HG03060 (cell line): ENCODE measurements around the gene LRFN3.
"Not testable (repeated sequence)": the region's sequence is repeated elsewhere in the genome, so short reads cannot be mapped to it uniquely, and the experiment has no call there.

ENCODE experiments used
- ATAC-seq: cut with Tn5 transposase; IDR thresholded peaks from one replicate; pipeline ENCODE4 v1.9.1; 2021; ENCODE audit warnings: low read depth, moderate number of reproducible peaks; ENCODE audit not compliant: unreplicated experiment

LRFN3 gene, protein sequence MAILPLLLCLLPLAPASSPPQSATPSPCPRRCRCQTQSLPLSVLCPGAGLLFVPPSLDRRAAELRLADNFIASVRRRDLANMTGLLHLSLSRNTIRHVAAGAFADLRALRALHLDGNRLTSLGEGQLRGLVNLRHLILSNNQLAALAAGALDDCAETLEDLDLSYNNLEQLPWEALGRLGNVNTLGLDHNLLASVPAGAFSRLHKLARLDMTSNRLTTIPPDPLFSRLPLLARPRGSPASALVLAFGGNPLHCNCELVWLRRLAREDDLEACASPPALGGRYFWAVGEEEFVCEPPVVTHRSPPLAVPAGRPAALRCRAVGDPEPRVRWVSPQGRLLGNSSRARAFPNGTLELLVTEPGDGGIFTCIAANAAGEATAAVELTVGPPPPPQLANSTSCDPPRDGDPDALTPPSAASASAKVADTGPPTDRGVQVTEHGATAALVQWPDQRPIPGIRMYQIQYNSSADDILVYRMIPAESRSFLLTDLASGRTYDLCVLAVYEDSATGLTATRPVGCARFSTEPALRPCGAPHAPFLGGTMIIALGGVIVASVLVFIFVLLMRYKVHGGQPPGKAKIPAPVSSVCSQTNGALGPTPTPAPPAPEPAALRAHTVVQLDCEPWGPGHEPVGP

GRCh38 chr19:35935911-35936737 lies at the start of gene LRFN3:
Gene LRFN3 (plus strand): TSS chr19:35936374. CDS start chr19:35939426, 3,052 bp downstream.
- ATAC-seq: no peak

- no peak for ATAC-seq
These were observed 49.0 kb upstream of the LRFN3 start for GRCh38 chr19:35887197-35887596.

- ATAC-seq: no peak
These were observed 47.8 kb upstream of the LRFN3 start for GRCh38 chr19:35888398-35888797.

- ATAC-seq: no peak
These were observed 46.6 kb upstream of the LRFN3 start for GRCh38 chr19:35889370-35890112.

- no peak for ATAC-seq
These were observed 46.0 kb upstream of the LRFN3 start for GRCh38 chr19:35890113-35890650.

GRCh38 chr19:35891819-35892218 lies 44.4 kb upstream of the LRFN3 start:
- not testable (repeated sequence) for ATAC-seq

DNA sequence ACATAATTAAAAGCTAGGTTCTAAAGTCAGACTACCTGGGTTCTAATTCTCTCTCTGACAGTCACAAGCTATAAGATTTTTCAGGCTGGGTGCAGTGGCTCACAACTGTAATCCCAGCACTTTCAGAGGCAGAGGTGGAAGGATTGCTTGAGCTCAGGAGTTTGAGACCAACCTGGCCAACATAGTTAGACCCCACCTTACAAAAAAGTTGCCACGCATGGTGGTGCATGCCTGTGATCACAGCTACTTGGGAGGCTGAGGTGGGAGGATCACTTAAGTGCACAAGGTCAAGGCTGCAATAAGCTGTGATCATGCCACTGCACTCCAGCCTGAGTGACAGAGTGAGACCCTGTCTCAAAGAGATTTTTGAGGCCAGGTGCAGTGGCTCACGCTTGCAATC lies 41.8 kb upstream of the LRFN3 start:
- ATAC-seq: no peak

DNA sequence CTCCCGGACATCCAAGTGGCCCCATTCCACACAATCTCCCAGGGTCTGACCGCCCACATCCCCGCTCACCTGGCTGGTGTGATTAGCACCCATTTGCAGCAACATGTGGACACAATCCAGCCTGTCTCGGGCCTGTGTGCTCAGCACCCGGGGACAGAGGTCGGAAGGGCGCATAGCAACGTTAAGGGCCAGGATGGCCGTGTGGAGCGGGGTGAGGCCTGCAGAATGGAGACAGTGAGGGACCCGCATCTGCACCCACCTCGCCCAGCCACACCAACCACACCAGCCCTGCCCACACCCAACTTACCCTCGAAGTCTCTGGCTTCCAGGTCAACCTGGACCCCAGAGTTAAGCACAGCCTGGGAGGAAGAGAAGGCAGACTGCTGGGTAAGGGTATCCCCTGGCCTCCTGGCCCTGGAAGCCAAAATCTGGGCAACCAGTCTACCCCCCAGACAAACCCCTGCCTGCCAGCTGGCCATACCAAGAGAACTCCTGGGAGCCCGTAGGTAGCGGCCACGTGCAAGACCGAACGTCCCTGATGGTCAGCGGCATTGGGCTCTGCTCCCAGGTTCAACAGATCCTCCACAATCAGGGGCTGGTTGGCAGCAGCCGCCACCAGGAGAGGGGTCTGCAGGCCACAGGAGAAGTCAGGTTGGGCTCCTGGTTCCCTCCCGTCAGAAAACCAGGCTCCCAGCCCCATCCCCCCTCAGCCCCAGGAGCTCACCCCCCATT lies 40.1 kb upstream of the LRFN3 start:
- no peak for ATAC-seq

DNA sequence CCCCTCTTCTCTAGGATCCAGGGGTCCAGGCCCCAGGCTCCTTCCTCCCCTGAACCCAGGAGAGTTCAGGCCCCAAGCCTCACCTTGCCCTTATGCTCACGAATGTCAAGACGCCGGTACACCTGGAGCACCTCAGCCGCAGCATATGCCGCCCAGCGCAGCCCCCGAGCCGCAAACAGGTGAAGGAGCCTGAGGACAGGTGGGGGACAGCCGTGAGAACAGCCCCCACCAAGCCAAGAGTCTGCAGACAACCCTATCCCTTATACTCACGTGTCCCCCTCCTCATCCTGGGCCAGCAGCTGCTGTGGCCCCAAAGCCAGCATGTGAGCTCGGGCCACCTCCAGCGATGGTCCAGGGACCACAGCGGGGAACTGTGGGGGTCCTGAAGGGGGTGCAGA lies 39.5 kb upstream of the LRFN3 start:
- ATAC-seq: no peak

- ATAC-seq: no peak
These were observed 38.3 kb upstream of the LRFN3 start for GRCh38 chr19:35897706-35898451.

- ATAC-seq: no peak
These were observed 37.7 kb upstream of the LRFN3 start for GRCh38 chr19:35898499-35898809.

DNA sequence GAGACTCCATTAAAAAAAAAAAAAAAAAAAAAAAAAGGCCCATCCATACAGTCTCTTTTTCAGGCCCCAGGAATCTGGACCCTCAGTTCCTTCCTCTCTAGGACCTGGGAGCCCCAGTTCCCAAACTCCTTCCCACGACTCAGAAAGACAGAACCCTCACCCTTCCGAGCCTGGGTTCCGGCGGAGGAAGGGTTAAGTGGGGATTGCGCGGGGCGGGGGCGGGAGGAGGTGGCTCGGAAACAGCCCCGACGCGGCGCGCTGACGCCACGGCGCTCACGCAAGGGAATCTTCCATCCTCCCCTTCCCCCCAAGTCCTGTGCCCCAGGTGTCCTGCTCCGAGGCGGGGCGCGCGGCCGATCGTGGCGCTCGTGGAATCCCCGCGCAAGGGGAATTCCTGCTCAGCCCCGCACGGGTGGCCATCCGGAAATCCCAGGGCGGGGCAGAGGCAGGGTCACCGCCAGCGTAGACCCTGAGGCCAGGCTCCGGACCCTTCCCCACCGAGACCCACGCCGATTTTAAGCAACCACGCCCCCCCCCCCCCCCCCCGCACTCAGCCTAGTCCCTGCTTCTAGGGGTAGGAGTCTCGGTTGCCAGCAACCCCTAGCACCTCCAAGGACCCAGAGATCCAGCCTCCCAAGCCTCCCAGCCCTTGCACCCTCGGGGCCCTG lies 36.5 kb upstream of the LRFN3 start:
- no peak for ATAC-seq

DNA sequence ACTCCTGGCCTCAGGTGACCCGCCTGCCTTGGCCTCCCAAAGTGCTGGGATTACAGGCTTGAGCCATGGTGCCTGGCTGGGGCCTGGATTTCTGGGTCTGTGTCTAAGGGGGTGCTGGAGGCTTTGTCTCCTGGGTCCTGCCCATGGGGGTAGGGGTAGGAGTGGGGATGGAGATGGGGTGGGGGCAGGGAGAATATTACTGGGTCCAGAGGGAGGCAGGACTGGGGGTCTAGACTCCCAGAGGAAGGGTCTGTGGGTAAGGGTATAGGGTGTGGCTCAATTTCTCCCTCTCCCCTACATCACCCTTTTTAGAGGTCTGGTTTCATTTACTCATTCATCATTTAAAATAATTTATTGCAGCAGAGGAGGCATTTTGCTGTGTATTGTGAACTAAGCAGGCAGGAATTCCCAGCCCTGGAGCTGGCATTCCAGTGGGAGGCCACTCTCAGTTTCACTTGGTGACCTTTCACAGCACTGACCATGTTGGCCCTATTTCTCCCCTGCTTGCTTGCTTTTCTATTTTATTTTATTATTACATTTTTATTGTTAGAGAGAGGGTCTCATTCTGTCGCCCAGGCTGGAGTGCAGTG lies 35.0 kb upstream of the LRFN3 start:
- no peak for ATAC-seq

- ATAC-seq: no peak
These were observed 34.1 kb upstream of the LRFN3 start, which contains the start of gene HCST for GRCh38 chr19:35901854-35902661. Gene HCST (plus strand): TSS chr19:35902529. CDS start chr19:35902594, 65 bp downstream.

DNA sequence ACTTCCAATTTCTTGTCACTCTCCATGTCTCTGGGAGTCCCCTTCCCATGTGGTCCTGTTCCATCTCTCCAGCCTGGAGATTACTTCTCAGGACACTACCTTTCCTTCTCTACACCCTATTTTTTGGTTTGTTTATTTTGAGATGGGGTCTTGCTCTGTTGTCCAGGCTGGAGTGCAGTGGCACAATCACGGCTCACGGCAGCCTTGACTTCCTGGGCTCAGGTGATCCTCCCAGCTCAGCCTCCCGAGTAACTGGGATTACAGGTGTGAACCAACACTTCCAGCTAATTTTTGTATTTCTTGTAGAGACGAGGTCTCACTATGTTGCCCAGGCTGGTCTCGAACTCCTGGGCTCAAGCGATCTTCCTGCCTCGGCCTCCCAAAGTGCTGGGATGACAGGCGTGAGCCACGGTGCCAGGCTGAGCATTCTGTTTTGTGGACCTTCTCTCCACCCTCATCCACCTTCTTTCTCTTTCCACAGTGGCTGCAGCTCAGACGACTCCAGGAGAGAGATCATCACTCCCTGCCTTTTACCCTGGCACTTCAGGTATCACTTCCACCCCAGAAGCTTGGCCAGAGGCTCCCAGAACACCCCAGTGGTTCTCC lies 33.2 kb upstream of the LRFN3 start:
- ATAC-seq: no peak

- peak; percentile 31 for ATAC-seq
These were observed 32.5 kb upstream of the LRFN3 start for GRCh38 chr19:35903550-35904179.
